Activated CD4-positive, alpha-beta T cell treated with anti-CD3 and anti-CD28 coated beads, Interleukin-2, amount 10 ng/mL, durations not matched to agents 24 days and 14 days (primary cell): ENCODE results near the gene TNNC1. TPM values are rescaled to one million over a fixed set of nuclear protein-coding genes. Genes with fewer than 3 reads are reported as not detected.

Experiments used
- DNase-seq: peaks from one replicate; pipeline ENCODE4 v3.0.0; 2022
- H3K27ac Mint-ChIP-seq: one replicate; pipeline ENCODE4 v1.8.0; 2022; ENCODE audit warnings: mild to moderate bottlenecking, mixed read lengths
- H3K27me3 Mint-ChIP-seq: one replicate; pipeline ENCODE4 v1.8.0; 2022; ENCODE audit warnings: mixed read lengths
- H3K36me3 Mint-ChIP-seq: one replicate; pipeline ENCODE4 v1.8.0; 2022; ENCODE audit warnings: low read depth, mild to moderate bottlenecking, mixed read lengths
- H3K4me1 Mint-ChIP-seq: one replicate; pipeline ENCODE4 v1.8.0; 2021; ENCODE audit warnings: mixed read lengths
- H3K4me3 Mint-ChIP-seq: one replicate; pipeline ENCODE4 v1.8.0; 2022; ENCODE audit warnings: mild to moderate bottlenecking, moderate library complexity, mixed read lengths
- H3K9me3 Mint-ChIP-seq: one replicate; pipeline ENCODE4 v1.8.0; 2021; ENCODE audit warnings: mixed read lengths
- intact Hi-C: fragments of 100-400 bp; cut with micrococcal nuclease; formaldehyde crosslinking; loops from one replicate; pipeline ENCODE4 v1.15.1; 2023
- total RNA-seq: library from RNA; stranded (reverse); gene quantifications from 2 replicates; pipeline ENCODE4 v1.2.3, GENCODE V29; 2022

The TNNC1 gene
- 1.2 and 1.5 TPM in 2 replicates for total RNA-seq

- Mint-ChIP-seq H3K4me1 (peaks cover 28% of the 10 kb centered on the region), H3K9me3 (no peaks in the 10 kb centered on the region), H3K36me3 (peaks cover 17% of the 10 kb centered on the region), H3K27me3 (no peaks in the 10 kb centered on the region), H3K4me3 (peak within 1 kb of the TSS; percentile 99), H3K27ac (peak within 1 kb of the TSS; percentile 89)
- intact Hi-C loops, result loop anchor here (10.0 kb wide), 2 partner anchors 229 to 231 kb away; partner anchors contain the start of genes GNL3, PBRM1 and TLR9
- DNase-seq, result no peak
Observed at GRCh38 chr3:52453496-52454249, at the start of gene TNNC1. Gene TNNC1 (minus strand): TSS chr3:52454041. CDS start chr3:52454015, 26 bp downstream.

GRCh38 chr3:52502808-52503350 lies 49.0 kb upstream of the TNNC1 start:
- no peaks in the 10 kb centered on the region for H3K9me3 Mint-ChIP-seq
- intact Hi-C loops, result no loop called here
- H3K27ac Mint-ChIP-seq, result no peak overlapping the region
- no peak for DNase-seq
- no peaks in the 10 kb centered on the region for H3K4me1 Mint-ChIP-seq
- H3K4me3 Mint-ChIP-seq, result no peak overlapping the region
- no peaks in the 10 kb centered on the region for H3K27me3 Mint-ChIP-seq
- H3K36me3 Mint-ChIP-seq, result no peaks in the 10 kb centered on the region

- DNase-seq, result no peak
- no peaks in the 10 kb centered on the region for H3K9me3 Mint-ChIP-seq
- H3K27ac Mint-ChIP-seq, result no peak overlapping the region
- H3K27me3 Mint-ChIP-seq, result no peaks in the 10 kb centered on the region
- intact Hi-C loops, result no loop called here
- H3K4me3 Mint-ChIP-seq, result no peak overlapping the region
- H3K36me3 Mint-ChIP-seq, result no peaks in the 10 kb centered on the region
- no peaks in the 10 kb centered on the region for H3K4me1 Mint-ChIP-seq
Observed at GRCh38 chr3:52502001-52502400, 48.2 kb upstream of the TNNC1 start.

GRCh38 chr3:52501046-52501445 lies 47.2 kb upstream of the TNNC1 start:
- H3K4me1 Mint-ChIP-seq, result no peaks in the 10 kb centered on the region
- H3K36me3 Mint-ChIP-seq, result no peaks in the 10 kb centered on the region
- no peak for DNase-seq
- H3K4me3 Mint-ChIP-seq, result no peak overlapping the region
- intact Hi-C loops, result no loop called here
- H3K27ac Mint-ChIP-seq, result no peak overlapping the region
- no peaks in the 10 kb centered on the region for H3K27me3 Mint-ChIP-seq
- H3K9me3 Mint-ChIP-seq, result no peaks in the 10 kb centered on the region

- Mint-ChIP-seq H3K36me3 (no peaks in the 10 kb centered on the region), H3K4me3 (no peak overlapping the region), H3K4me1 (no peaks in the 10 kb centered on the region), H3K27ac (no peak overlapping the region), H3K27me3 (no peaks in the 10 kb centered on the region), H3K9me3 (no peaks in the 10 kb centered on the region)
- no peak for DNase-seq
- intact Hi-C loops, result no loop called here
Observed at GRCh38 chr3:52498137-52499054, 44.6 kb upstream of the TNNC1 start.

GRCh38 chr3:52495777-52496602 lies 42.1 kb upstream of the TNNC1 start:
- no peaks in the 10 kb centered on the region for H3K9me3 Mint-ChIP-seq
- DNase-seq, result no peak
- H3K27ac Mint-ChIP-seq, result no peak overlapping the region
- intact Hi-C loops, result no loop called here
- H3K4me3 Mint-ChIP-seq, result no peak overlapping the region
- H3K4me1 Mint-ChIP-seq, result no peaks in the 10 kb centered on the region
- H3K27me3 Mint-ChIP-seq, result no peaks in the 10 kb centered on the region
- peaks cover 13% of the 10 kb centered on the region for H3K36me3 Mint-ChIP-seq

- no peak within 1 kb of the TSS for H3K4me3 Mint-ChIP-seq
- no peak for DNase-seq
- H3K4me1 Mint-ChIP-seq, result no peaks in the 10 kb centered on the region
- H3K27ac Mint-ChIP-seq, result no peak within 1 kb of the TSS
- no peaks in the 10 kb centered on the region for H3K27me3 Mint-ChIP-seq
- H3K9me3 Mint-ChIP-seq, result no peaks in the 10 kb centered on the region
- intact Hi-C loops, result no loop called here
- peaks cover 16% of the 10 kb centered on the region for H3K36me3 Mint-ChIP-seq
Observed at GRCh38 chr3:52494886-52495495, 41.1 kb upstream of the TNNC1 start, which contains the start of gene STAB1. Gene STAB1 (plus strand): TSS chr3:52495338. CDS start chr3:52495414, 76 bp downstream.

GRCh38 chr3:52494445-52494844 lies 40.6 kb upstream of the TNNC1 start:
- no peaks in the 10 kb centered on the region for H3K9me3 Mint-ChIP-seq
- intact Hi-C loops, result no loop called here
- DNase-seq, result no peak

GRCh38 chr3:52493232-52494017 lies 39.6 kb upstream of the TNNC1 start:
- intact Hi-C loops, result no loop called here
- Mint-ChIP-seq H3K27me3 (no peaks in the 10 kb centered on the region), H3K4me1 (no peaks in the 10 kb centered on the region), H3K4me3 (no peak overlapping the region), H3K36me3 (peaks cover 19% of the 10 kb centered on the region), H3K27ac (no peak overlapping the region), H3K9me3 (no peaks in the 10 kb centered on the region)
- DNase-seq, result no peak

More at GRCh38 chr3:52494445-52494844, 40.6 kb upstream of the TNNC1 start:
- H3K4me1 Mint-ChIP-seq, result no peaks in the 10 kb centered on the region
- no peaks in the 10 kb centered on the region for H3K27me3 Mint-ChIP-seq
- peaks cover 16% of the 10 kb centered on the region for H3K36me3 Mint-ChIP-seq
- H3K4me3 Mint-ChIP-seq, result no peak overlapping the region
- no peak overlapping the region for H3K27ac Mint-ChIP-seq

GRCh38 chr3:52492059-52492458 lies 38.2 kb upstream of the TNNC1 start:
- Mint-ChIP-seq H3K36me3 (peaks cover 27% of the 10 kb centered on the region), H3K4me1 (no peaks in the 10 kb centered on the region), H3K4me3 (no peak overlapping the region), H3K9me3 (no peaks in the 10 kb centered on the region), H3K27ac (no peak overlapping the region), H3K27me3 (no peaks in the 10 kb centered on the region)
- intact Hi-C loops, result no loop called here
- DNase-seq, result no peak

- intact Hi-C loops, result no loop called here
- Mint-ChIP-seq H3K4me3 (no peak overlapping the region), H3K27ac (no peak overlapping the region), H3K9me3 (no peaks in the 10 kb centered on the region), H3K27me3 (no peaks in the 10 kb centered on the region), H3K36me3 (peaks cover 32% of the 10 kb centered on the region), H3K4me1 (no peaks in the 10 kb centered on the region)
- no peak for DNase-seq
Observed at GRCh38 chr3:52490939-52491526, 37.2 kb upstream of the TNNC1 start.
